Right lobe of liver (tissue), 6 donors: Measurements from ENCODE around the gene CERCAM. TPM values are rescaled to one million over a fixed set of nuclear protein-coding genes. Genes with fewer than 3 reads are reported as not detected.

Experiments
- ATAC-seq, 4 donors: fragments of 200-7000 bp; cut with Tn5 transposase; one replicate each; pipeline ENCODE4 v1.9.1; 2020; ENCODE audit warnings: mild to moderate bottlenecking in 4 of 4, moderate library complexity in 4 of 4
- DNase-seq, 3 donors: peaks; one replicate each; pipeline ENCODE4 v3.0.0-alpha.2; 2020
- H3K27ac ChIP-seq, 3 donors: fragments of 200-600 bp; one replicate each; pipeline ENCODE4 v1.8.0; 2022
- H3K27me3 ChIP-seq, 2 donors: fragments of 200-600 bp; one replicate each; pipeline ENCODE4 v1.8.0; 2022
- H3K36me3 ChIP-seq, 4 donors: fragments of 200-600 bp; sonication (generic) in 1 of 4; one replicate each; pipeline versions ENCODE4 v1.5.1 to v1.8.0; 2017 to 2022; ENCODE audit warnings: control low read depth in 1 of 4
- H3K4me1 ChIP-seq, 4 donors: fragments of 200-600 bp; sonication (generic) in 1 of 4; one replicate each; pipeline versions ENCODE4 v1.5.1 to v1.8.0; 2017 to 2022; ENCODE audit warnings: control low read depth in 1 of 4
- H3K4me3 ChIP-seq, 3 donors: fragments of 200-600 bp; one replicate each; pipeline ENCODE4 v1.8.0; 2022
- H3K9me3 ChIP-seq, 4 donors: fragments of 200-600 bp; sonication (generic) in 1 of 4; one replicate each; pipeline versions ENCODE4 v1.5.1 to v1.8.0; 2017 to 2022; ENCODE audit warnings: control low read depth in 1 of 4
- CTCF ChIP-seq, 4 donors: fragments of 200-600 bp in 3 of 4; fragments of 450-650 bp in 1 of 4; IDR thresholded peaks; one replicate each; pipeline versions ENCODE4 v1.5.1 to v1.8.0; 2016 to 2022; ENCODE audit warnings: antibody characterized with exemption in 4 of 4, mild to moderate bottlenecking in 2 of 4
- POLR2A ChIP-seq: fragments of 450-650 bp; IDR thresholded peaks from one replicate; pipeline ENCODE4 v1.6.1; 2017; ENCODE audit warnings: antibody characterized with exemption, mild to moderate bottlenecking
- WGBS: methylation state at CpG from one replicate; pipeline ENCODE4 v1.1.6; 2018; ENCODE audit warnings: low coverage, low lambda C conversion rate; ENCODE audit not compliant: insufficient coverage; ENCODE audit errors: missing lambda C conversion rate; 5-methylcytosine and 5-hydroxymethylcytosine counted together
- intact Hi-C, 2 donors: fragments of 100-400 bp; cut with DNase I; formaldehyde crosslinking; loops; one replicate each; pipeline versions ENCODE4 v1.11.2 to v1.14.1; 2022
- total RNA-seq, 6 experiments: library from RNA; depleted of rRNA in 2 of 6; stranded (reverse); fragments of >200 nt in 2 of 6; fragmentation: NEBNext Ultra II Directional in 3 of 6; extraction: Animal tissue kit (Norgen Biotek cat#: 25700) in 3 of 6; gene quantifications; one replicate each; pipeline versions ENCODE4 v1.1.0 to v1.2.4, GENCODE V29; 2016 to 2023
- donor health status: DM: no; HTN: yes; CAD: no.
- donor health status: DM: no; HTN: no; CAD: no.
- donor health status: DM: no; HTN: no; CAD: no.
- donor health status: DM: no; HTN: yes; CAD: no.
- donor health status: DM: no; HTN: yes; CAD: no.

Gene CERCAM
- total RNA-seq, 6 experiments from 2014 or later, result 1.3 to 3.1 (median 2.2) TPM

- WGBS, result 90% methylated on average over 5 of the region's 7 CpGs
- Histone ChIP-seq H3K36me3 (no peaks in the 10 kb centered on the region), H3K4me3 (no peak overlapping the region), H3K4me1 (no peaks in the 10 kb centered on the region), H3K9me3 (no peaks in the 10 kb centered on the region), H3K27me3 (no peaks in the 10 kb centered on the region), H3K27ac (no peak overlapping the region)
- no peak for ATAC-seq
- intact Hi-C loops, result no loop called here
- no peak for DNase-seq
- TF ChIP-seq CTCF (IDR thresholded peaks at IDR 0.05), result no peak
- TF ChIP-seq POLR2A, result no peak
Observed at GRCh38 chr9:128469070-128469469, 48.4 kb downstream of the CERCAM start.

DNA sequence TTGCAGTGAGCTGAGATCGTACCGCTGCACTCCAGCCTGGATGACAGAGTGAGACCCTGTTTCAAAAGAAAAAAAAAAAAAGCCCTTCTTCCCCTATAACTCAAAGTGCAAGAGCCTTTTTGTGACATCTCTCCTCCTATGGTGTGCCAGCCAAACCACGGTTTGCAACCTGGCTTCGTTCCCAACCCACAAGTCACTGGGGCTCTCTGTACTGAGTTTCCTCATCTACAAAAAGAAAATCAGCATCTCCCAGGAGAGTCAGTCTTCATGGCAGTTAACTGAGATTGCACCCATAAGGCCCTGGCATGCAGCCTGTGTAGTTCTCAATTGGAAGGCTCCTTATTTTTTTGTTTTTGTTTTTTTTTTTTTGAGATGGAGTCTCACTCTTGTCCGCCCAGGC lies 49.9 kb downstream of the CERCAM start:
- Histone ChIP-seq H3K9me3 (no peaks in the 10 kb centered on the region), H3K27ac (no peak overlapping the region), H3K4me1 (no peaks in the 10 kb centered on the region), H3K4me3 (no peak overlapping the region), H3K36me3 (peaks cover 0 to 3% (median 0%) of the 10 kb centered on the region in 4 donors), H3K27me3 (no peaks in the 10 kb centered on the region)
- TF ChIP-seq CTCF (IDR thresholded peaks at IDR 0.05), result no peak
- TF ChIP-seq POLR2A, result no peak
- DNase-seq, result no peak
- WGBS, result 47% methylated on average over 3 of the region's 5 CpGs
- intact Hi-C loops, result no loop called here
- ATAC-seq, result no peak

DNA sequence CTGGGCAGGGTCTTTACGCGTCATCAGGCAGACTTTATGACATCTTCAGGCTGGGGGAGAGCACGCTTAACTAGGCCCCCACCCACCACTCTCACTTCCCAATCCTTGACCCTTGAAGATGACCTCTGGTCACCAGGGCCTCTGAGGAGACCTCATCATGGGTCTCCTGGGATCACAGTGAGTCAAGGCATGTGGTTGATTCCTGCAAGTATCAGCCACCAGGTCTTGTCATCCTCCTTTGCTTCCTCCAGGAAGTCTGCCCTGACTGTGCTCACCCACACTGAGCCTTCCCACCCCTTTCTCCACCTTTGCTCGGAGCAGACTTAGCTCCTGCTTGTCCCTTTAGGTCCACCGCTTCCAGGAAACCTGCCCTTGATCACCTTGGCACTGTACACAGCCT lies 52.4 kb downstream of the CERCAM start:
- Histone ChIP-seq H3K36me3 (peaks cover 0 to 3% (median 0%) of the 10 kb centered on the region in 4 donors), H3K9me3 (no peaks in the 10 kb centered on the region), H3K4me1 (no peaks in the 10 kb centered on the region), H3K27ac (no peak overlapping the region), H3K27me3 (no peaks in the 10 kb centered on the region), H3K4me3 (no peak overlapping the region)
- intact Hi-C loops, result no loop called here
- DNase-seq (no peak), ATAC-seq (no peak)
- 94% methylated on average over 2 of the region's 5 CpGs for WGBS
- no peak for TF ChIP-seq CTCF (IDR thresholded peaks at IDR 0.05)
- TF ChIP-seq POLR2A, result no peak

GRCh38 chr9:128475867-128476266 lies 55.2 kb downstream of the CERCAM start:
- WGBS, result 100% methylated on average over 5 of the region's 7 CpGs
- DNase-seq, result no peak
- H3K27ac ChIP-seq, result no peak overlapping the region
- no peaks in the 10 kb centered on the region for H3K27me3 ChIP-seq
- no peak for ATAC-seq
- peaks cover 0 to 3% (median 0%) of the 10 kb centered on the region in 4 donors for H3K36me3 ChIP-seq
- TF ChIP-seq POLR2A (no peak), CTCF (IDR thresholded peaks at IDR 0.05) (no peak)
- H3K9me3 ChIP-seq, result no peaks in the 10 kb centered on the region
- intact Hi-C loops, result no loop called here
- no peak overlapping the region for H3K4me3 ChIP-seq
- H3K4me1 ChIP-seq, result no peaks in the 10 kb centered on the region

DNA sequence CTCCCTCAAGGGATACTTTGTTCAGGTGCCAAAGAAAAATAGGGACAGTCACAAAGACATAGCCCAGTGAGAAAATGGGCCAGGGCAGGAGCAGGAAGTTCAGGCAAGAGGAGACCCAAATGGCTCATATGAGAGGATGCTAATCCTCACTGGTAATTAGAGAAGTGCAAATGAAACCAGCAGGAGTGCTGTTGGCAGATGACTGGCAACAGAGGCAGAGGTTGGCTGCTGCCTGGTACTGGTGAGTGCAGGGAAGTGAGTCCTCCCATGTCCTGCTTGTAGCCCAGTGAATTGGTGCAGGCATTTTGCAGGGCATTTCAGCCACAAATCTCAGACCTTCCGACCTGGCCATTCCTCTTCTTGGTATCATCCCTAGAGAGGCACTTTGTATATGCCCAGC lies 58.6 kb downstream of the CERCAM start:
- H3K27ac ChIP-seq, result no peak overlapping the region
- H3K9me3 ChIP-seq, result no peaks in the 10 kb centered on the region
- WGBS, result 100% methylated on average over 1 of the region's 1 CpG
- no peak for DNase-seq
- H3K4me3 ChIP-seq, result no peak overlapping the region
- H3K36me3 ChIP-seq, result peaks cover 0 to 14% (median 3%) of the 10 kb centered on the region in 4 donors
- no peak for ATAC-seq
- no peaks in the 10 kb centered on the region for H3K27me3 ChIP-seq
- intact Hi-C loops, result no loop called here
- H3K4me1 ChIP-seq, result no peaks in the 10 kb centered on the region
- TF ChIP-seq POLR2A (no peak), CTCF (IDR thresholded peaks at IDR 0.05) (no peak)
